HUDEP-2 (cell line): Measurements from ENCODE around the gene BTBD18.
A peak's percentile ranks its signal among the peaks of the same experiment; 100 is the strongest.
"Not testable (repeated sequence)": the region's sequence is repeated elsewhere in the genome, so short reads cannot be mapped to it uniquely, and the experiment has no call there.

Source experiments
- DNase-seq, 76 experiments: peaks; one replicate each; lab custom pipeline; 2025; ENCODE audit not compliant: unreplicated experiment in 76 of 76; lab: John Stamatoyannopoulos, UW

The BTBD18 gene

DNA sequence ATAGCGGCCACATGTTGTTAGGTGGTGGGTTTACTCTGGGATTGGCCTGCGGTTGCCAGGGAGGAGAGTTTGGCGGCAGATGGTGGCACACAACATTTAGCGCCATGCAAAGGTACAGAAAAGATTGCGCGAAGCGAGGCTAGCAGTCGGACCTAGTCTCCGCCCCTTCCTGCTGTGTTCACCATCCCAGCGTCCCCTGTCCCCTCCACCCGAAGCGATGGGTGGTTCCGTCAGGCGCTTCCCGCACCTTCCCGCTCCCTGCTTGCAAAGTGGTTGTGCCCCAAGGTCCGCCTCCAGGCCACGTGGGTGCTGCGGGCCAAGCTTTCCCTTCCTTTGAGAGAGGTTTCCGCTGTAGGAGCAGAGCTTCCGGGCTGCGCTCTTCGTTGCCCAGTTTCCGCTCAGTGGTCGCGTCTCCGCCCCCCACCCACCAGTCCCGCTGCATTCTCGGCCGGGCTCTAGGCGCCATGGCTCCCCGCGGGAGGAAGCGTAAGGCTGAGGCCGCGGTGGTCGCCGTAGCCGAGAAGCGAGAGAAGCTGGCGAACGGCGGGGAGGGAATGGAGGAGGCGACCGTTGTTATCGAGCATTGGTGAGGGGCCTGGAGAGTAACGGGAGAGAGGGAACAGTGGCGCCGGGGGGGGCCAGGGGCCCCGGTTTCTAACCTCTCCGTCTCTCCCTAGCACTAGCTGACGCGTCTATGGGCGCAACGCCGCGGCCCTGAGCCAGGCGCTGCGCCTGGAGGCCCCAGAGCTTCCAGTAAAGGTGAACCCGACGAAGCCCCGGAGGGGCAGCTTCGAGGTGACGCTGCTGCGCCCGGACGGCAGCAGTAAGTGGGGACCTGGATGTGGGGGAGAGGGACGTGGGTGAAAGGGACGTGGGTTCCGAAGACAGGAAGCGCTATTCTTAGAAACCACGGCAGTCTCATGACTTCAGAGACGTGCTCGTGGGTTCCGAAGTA, 10.2 kb downstream of the BTBD18 start, which contains the start of gene SELENOH:
Gene SELENOH (plus strand): TSS at position 360 of the 955 bp plus-strand sequence. CDS start 105 bp downstream, at position 465.
- DNase-seq = peak; percentile 33 to 97 (median 93)

DNA sequence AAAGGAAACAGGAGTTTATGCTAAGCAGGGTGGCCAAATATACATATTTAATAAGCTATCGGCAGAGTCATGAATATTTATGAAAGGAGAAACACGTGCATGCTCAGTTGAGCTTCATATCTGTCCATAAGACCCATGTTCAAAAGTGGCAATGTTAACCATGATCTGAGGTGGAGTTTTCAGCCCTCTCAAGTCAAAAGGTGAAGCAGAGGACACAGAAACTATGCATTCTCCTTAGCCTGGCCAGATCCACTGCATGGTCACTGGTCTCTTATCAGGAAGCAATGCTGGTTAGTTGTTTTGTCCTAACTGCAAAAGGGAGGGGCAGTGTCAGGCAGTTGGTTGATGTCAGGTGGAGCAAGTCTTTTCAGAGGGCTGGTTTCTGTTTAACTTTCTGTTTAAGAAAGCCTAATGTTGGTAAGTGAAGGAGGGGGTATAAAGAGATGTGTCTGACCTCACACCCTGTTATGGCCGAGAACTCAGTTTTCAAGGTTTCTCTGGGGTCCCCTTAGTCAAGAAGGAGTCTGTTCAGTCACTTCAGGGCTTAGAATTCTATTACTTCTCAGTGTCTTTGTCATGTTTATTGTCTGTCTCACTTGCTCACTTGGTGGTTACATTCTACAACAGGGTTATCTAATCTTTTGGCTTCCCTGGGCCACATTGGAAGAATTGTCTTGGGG, 15.9 kb downstream of the BTBD18 start:
- peak in 46 of 76 experiments; percentile 4 to 68 (median 32) for DNase-seq

DNA sequence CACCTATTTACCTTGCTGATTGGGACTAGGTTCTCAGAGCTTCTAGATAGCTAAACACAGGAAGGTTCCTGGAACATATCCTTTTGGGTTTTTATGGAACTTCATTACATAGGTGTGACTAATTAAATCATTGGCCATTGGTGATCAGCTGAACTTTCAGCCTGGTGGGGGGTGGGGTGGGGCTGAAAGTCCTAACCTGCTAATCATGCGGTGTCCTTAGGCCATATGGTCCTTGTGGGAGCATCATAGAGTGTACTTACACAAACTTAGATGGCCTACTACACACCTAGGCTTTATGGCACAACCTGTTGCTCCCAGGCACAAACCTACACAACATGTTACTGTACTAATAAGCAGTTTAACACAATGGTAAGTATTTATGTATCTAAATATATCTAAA, 19.0 kb downstream of the BTBD18 start:
- no peak for DNase-seq

DNA sequence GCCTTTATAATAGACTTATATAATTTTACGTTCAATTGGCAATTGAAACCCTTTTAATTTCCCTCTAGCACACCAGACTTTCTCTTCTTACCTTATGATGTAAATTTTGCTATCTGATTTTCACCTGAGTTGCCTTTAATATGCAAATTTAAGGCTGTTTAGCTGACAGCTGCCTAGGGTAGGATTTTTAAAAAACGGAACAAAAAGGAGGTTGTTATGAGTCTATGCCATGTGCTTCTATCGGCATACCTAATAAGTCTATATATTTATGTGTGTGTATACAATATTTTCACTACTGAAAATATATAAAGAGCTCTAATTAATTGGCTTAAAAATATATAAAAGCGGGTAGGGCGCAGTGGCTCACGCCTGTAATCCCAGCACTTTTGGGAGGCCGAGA, 22.1 kb downstream of the BTBD18 start:
- no peak for DNase-seq

DNA sequence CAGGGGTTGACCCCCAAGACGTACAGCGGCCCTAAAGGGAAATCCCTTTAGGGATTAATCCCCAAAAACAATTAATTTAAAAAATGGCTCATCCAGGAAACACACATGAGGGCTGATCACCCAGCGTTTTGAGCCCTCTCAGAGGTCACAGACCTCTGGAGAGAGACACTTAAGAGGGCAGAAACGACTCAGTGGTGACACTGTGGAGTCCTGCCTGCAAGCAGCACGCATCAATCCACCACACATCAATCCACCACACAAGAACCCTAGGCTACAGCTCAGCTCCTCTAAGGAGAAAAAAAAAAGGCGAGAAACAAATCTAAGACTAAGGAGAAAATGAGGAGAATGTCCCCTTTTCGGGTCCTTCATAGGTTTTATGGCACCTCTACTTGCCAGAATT, 22.8 kb downstream of the BTBD18 start:
- no peak for DNase-seq

DNA sequence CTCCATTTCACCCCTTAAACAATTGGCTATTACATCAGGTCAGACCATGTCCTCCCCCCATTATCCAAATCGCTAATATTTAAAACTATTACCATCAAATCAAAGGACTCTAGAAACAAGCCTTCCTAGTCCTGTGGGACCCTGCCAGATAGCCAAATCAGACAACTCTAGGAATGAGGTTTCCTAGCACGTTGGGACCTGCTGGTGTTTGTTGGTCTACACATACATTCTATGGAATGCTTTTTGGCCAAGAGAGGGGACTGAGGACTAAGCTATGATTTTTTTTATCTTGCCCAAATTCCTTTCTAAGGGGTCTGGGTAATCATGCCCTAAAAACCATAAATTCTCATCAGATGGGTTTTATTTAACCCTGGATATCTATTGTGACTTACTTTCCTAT, 24.4 kb downstream of the BTBD18 start:
- DNase-seq = no peak

DNA sequence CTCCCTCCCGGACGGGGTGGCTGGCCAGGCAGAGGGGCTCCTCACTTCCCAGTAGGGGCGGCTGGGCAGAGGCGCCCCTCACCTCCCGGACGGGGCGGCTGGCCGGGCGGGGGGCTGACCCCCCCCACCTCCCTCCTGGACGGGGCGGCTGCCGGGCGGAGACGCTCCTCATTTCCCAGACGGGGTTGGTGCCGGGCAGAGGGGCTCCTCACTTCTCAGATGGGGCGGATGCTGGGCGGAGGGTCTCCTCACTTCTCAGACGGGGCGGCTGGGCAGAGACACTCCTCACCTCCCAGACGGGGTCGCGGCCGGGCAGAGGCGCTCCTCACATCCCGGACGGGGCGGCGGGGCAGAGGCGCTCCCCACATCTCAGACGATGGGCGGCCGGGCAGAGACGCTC, 34.9 kb downstream of the BTBD18 start:
- not testable (repeated sequence) for DNase-seq

DNA sequence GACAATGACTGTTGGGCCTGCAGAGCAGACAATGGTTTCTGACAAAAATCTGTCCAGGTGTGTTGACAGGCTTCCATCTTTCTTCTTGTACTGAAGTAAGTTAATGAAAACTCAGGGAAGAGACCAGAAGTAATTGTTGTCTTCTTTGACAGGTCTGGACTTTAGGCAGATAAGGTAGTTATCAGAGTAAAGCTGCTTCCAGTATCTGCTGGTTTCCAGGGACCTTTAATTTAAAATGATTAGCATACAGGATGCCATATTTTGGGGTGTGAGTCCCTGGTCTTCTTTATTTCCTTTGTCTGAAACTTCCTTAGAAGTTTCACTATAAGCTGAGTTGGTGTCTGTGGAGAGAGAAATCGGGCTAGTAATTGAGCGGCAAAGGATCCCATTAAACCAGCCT, 37.8 kb downstream of the BTBD18 start:
- peak in 5 of 76 experiments; percentile 2 to 13 (median 10) for DNase-seq

DNA sequence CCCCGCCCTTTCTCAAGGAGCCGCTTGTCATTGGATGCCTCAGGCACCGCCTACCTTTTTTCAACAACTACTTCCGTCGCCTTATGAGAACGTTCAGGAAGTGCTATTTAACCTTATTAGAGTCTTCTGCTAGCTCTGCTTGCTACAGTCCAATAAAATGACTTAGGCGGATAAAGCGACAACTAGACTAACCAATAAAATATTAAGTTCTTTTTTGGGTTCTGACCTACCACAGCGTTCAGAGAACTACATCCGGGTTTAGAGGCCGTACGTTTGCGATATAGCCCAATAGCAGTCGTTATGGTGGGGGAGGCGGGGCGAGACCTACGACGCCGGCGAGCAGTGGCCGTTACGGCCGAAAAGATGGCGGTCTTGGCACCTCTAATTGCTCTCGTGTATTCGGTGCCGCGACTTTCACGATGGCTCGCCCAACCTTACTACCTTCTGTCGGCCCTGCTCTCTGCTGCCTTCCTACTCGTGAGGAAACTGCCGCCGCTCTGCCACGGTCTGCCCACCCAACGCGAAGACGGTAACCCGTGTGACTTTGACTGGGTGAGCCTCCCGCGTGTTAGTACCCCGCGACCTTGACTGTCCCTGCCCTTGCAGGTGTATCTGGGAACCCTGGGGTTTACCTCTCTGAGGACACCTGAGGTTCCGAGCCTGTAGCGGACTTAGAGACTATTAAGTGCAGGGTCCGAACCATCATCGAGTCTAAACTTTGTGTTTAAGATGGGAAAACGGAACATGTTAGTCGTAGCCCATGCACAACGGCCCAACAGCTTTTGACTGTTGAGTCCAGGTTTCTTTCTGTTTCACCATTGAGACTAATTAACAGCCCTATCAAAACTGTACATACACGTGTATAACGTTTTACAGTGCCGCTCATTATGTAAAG, 39.1 kb downstream of the BTBD18 start, which contains the start of gene TMX2:
Gene TMX2 (plus strand): TSS at position 338 of the 895 bp plus-strand sequence. CDS start 26 bp downstream, at position 364.
- DNase-seq = peak; percentile 10 to 98 (median 90)

DNA sequence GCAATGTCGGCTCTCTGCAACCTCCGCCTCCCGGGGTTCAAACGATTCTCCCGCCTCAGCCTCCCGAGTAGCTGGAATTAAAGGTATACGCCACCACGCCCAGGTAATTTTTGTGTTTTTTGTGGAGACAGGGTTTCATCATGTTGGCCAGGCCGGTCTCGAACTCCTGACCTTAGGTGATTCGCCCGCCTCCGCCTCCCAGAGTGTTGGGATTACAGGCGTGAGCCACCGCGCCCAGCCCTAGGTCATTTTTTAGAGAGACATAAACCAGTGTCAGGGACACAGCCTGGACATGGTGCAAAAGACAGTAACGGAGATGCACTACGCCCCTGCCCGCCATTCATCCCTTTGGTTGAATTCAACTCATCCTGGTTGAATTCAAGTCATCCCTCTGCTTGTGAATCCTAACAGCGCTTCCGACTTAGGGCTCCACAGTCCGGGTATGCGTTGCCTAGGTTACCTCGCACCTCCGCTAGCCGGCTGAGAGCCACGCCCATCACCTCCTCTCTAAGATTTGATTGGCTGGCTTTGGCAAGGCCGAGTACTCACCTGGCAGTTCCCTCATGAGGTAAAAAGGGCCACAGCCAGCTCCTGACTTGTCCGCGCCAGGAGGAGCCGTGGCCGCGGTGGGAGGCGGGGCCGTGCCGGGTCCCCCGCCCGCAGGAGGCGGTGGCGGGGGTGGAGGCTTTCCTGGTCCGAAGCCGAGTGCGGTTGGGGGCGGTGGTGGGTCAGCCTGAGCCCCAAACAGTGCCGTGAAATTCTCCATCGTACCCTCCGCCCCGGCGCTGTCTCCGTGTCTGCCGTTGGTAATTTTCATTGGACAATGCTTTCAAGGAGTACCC, 40.0 kb downstream of the BTBD18 start, which contains the start of gene MED19:
Gene MED19 (minus strand): TSS at position 802 of the 842 bp plus-strand sequence. CDS start 36 bp downstream, at position 766.
- peak in 54 of 76 experiments; percentile 10 to 84 (median 66) for DNase-seq

DNA sequence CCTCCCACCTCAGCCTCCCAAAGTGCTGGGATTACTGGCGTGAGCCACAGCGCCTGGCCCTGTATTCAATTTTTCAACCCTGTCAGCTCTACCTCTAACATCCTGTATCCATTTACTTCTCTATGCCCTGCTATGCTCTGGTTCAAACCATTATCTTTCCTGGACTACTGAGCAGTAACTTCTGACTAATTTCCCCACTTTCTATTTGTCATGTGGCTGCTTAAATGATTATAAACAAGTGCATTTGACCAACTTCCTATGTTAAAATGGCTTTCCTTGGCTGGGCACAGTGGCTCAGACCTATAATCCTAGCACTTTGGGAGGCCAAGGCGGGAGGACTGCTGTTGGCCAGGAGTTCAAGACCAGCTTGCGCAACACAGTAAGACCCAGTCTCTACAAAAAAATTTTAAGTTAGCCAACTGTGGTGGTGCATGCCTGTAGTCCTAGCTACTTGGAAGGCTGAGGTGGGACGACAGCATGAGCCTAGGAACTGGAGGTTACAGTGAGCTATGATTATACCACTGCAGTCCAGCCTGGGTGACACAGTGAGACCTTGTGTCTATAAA, 41.7 kb downstream of the BTBD18 start:
- DNase-seq = no peak

DNA sequence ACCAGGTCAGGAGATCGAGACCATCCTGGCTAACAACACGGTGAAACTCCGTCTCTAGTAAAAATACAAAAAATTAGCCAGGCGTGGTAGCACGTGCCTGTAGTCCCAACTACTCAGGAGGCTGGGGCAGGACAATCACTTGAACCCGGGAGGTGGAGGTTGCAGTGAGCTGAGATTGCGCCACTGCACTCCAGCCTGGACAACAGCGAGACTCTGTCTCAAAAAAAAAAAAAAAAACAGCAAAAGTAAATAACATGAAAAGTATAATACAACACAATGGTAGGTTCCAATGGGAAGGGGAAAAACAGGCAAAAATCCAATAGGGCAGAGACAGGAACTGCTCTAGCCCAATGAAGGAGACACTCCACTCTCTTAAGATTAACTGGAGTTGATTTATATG, 46.2 kb downstream of the BTBD18 start:
- DNase-seq = not testable (repeated sequence)

DNA sequence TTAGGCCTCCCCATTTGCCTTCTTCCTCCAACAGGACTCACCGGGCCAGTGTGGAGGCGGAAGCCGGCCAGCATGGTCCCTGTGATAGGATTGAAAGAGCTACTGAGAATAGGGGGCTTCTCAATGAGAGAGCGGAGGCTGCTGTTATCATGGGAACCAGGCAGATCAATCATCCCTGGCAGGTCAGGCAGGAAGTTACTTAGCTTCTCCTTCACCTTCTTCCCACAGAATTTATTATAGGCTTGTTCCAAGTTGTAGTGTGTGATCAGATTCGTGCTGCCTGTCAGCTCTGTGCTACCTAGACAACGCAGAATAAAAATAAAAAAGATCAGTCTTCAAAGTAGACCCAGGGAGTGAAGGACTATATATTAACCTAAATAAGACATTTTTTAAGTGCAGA, 46.7 kb downstream of the BTBD18 start:
- DNase-seq = no peak

DNA sequence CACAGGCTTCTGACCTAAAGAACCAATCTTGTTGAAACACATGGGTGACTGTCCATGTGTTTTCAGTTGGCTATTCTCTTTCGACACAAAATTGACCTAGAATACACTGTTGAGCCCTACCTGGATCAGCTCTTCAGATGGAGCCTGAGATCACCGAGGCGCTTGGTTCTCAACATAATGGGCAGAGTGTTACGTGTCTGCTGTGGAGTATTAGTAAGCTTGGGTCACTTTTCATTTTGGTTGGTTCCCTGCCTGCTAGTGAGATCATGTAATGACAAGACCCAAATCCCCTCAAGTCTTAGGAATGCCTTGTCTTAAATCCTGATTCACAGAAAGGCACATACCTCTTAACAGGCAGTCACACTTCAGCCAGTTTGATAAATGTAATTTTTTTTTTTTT, 48.3 kb downstream of the BTBD18 start:
- no peak for DNase-seq

DNA sequence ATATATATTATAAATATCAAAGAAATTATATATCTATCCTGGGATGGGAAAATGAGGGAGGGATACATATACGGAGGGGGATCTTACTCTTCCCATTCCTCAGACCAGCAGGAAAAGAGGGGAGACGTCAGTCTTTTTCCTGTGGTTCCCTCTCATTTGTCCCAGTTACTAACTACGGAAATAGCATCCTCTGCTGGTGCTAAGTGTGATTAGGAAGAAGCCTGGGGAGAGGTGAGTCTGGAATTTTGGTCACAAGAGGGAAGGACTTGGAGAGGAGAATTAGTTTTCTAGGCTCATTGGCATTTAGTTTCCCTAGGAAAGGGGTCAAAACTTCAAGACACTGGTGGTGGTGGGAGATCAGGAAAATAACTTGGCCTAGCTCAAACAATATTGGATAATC, 51.2 kb downstream of the BTBD18 start:
- DNase-seq = no peak

DNA sequence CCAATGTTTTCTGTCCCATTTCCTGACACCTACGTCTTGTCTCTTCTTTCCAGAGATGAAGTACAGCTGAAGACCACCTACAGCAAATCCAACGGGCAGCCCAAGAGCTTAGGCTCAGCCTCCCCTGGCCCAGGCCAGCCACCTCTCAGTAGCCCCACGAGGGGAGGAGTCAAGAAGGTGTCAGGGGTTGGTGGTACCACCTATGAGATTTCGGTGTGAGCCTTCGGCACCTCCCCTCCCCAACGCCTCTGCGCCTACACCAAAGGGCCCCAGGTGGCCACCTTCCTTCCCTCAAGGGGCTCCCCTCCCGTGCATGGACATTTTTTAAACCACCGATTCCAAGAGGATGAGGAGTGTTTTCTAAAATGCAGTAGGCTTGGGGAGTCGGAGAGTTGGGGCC, 51.8 kb downstream of the BTBD18 start:
- no peak for DNase-seq

DNA sequence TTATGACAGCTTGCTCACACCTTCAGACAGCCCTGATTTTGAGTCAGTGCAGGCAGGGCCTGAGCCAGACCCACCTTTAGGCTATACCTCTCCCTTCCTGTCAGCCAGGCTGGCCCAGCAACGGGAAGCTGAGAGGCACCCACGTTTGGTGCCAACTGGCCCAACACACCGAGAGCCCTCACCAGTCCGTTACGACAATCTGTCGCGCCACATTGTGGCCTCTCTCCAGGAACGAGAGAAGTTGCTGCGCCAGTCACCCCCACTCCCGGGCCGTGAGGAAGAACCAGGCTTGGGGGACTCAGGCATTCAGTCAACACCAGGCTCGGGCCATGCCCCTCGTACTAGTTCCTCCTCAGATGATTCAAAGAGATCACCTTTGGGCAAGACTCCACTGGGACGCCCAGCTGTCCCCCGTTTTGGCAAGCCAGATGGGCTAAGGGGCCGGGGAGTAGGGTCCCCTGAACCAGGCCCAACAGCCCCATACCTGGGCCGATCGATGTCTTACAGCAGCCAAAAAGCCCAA, 52.7 kb downstream of the BTBD18 start:
- no peak for DNase-seq
